OCI-LY3 (cell line): ENCODE results near the gene MYLIP.

ENCODE experiments used
- H2AFZ ChIP-seq: fragments of 200-600, 300-600 bp; shearing (Covaris generic); 2 replicates; pipeline ENCODE4 v1.6.0; 2014; ENCODE audit warnings: antibody characterized with exemption, low read depth, low read length
- H3K27ac ChIP-seq: fragments of 200-600, 300-600 bp; sonication (generic); 2 replicates; pipeline ENCODE4 v1.5.1; 2014; ENCODE audit warnings: mild to moderate bottlenecking, low read length, moderate library complexity, mixed read lengths
- H3K27me3 ChIP-seq: fragments of 200-600, 300-600 bp; sonication (generic); 2 replicates; pipeline ENCODE4 v1.6.1; 2014; ENCODE audit warnings: low read depth, low read length, mixed read lengths
- H3K36me3 ChIP-seq: fragments of 200-600, 300-600 bp; sonication (generic); replicated peaks from 2 replicates; pipeline ENCODE3; 2014; ENCODE audit warnings: low read depth, low read length, mixed read lengths
- H3K4me1 ChIP-seq: fragments of 300-600, 200-600 bp; sonication (generic); 2 replicates; pipeline ENCODE4 v1.6.1; 2014; ENCODE audit warnings: low read length, mixed read lengths
- H3K4me2 ChIP-seq: fragments of 200-600, 300-600 bp; sonication (generic); 2 replicates; pipeline ENCODE4 v1.6.1; 2014; ENCODE audit warnings: low read length, mixed read lengths
- H3K4me3 ChIP-seq: fragments of 300-600, 200-600 bp; sonication (generic); 2 replicates; pipeline ENCODE4 v1.5.1; 2014; ENCODE audit warnings: antibody characterized with exemption, mild to moderate bottlenecking, low read length, moderate library complexity
- H3K79me2 ChIP-seq: fragments of 300-600, 200-600 bp; shearing (Covaris generic); 2 replicates; pipeline ENCODE4 v1.6.1; 2014; ENCODE audit warnings: mild to moderate bottlenecking, low read length, mixed read lengths
- H3K9ac ChIP-seq: fragments of 300-600, 200-600 bp; shearing (Covaris generic); 2 replicates; pipeline ENCODE4 v1.6.0; 2014; ENCODE audit warnings: mild to moderate bottlenecking, low read length, moderate library complexity
- H3K9me3 ChIP-seq: fragments of 200-600, 300-600 bp; shearing (Covaris generic); 2 replicates; pipeline ENCODE4 v1.6.1; 2014; ENCODE audit warnings: low read length, mixed read lengths; ENCODE audit not compliant: insufficient read depth
- H4K20me1 ChIP-seq: fragments of 200-600, 300-600 bp; sonication (generic); 2 replicates; pipeline ENCODE4 v1.6.1; 2016; ENCODE audit warnings: low read length, mixed read lengths; ENCODE audit not compliant: insufficient read depth
- EZH2phosphoT487 ChIP-seq: fragments of 200-600 bp; shearing (Covaris generic); IDR thresholded peaks from 2 replicates; pipeline ENCODE4 v1.6.1; 2018; ENCODE audit warnings: antibody characterized with exemption, mixed run types, low read depth
- TF ChIP-seq, protein P1 (sequence below): fragments of 200-600, 300-600 bp; sonication (generic); IDR thresholded peaks from 2 replicates; pipeline ENCODE4 v1.5.1; 2014; ENCODE audit warnings: antibody characterized with exemption, low read length, low read depth

Gene MYLIP

DNA sequence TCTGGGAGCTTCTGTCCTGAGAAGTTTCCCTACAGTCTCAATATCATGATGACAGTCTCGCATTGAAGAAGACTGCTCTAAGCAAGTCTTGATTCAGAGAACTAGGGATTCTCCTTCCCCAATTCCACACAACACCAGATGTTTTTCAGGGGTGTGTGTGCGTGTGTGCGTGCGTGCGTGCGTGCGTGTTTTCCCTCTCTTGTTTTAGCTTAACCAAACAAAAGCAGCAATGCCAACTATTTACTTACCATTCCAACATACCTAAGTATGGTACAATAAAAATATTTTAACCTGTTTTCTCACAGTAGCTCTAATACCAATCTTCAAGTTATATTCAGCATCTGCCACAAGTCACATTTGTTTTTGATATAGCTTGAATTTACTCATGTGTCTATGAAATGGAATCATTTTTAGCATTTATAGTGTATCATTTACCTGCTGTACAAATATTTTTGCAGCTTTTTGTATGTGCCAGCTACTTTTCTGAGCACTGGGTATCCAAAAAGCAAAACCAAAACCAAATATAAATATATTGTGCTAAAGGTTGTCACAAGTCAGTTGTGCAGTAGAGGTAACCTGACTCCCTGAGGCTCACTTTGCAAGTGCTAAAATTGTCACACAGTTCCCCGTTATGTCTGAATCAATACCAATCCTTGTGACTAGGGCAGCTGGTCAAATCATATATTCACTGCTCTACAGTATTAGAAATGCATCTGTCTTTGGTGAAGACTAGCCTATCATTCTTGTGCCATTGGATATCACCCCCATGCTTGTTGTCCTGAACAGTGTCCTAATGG lies 21.7 kb upstream of the MYLIP start:
- Histone ChIP-seq H3K9ac (no peak overlapping the region), H3K27ac (no peak overlapping the region), H3K79me2 (no peaks in the 10 kb centered on the region), H3K9me3 (no peaks in the 10 kb centered on the region), H3K36me3 (no peaks in the 10 kb centered on the region), H3K4me1 (no peaks in the 10 kb centered on the region), H3K4me3 (no peak overlapping the region), H4K20me1 (no peaks in the 10 kb centered on the region), H3K27me3 (no peaks in the 10 kb centered on the region), H3K4me2 (no peak overlapping the region), H2AFZ (no peak overlapping the region)
- TF ChIP-seq EZH2phosphoT487, result no peak
- TF ChIP-seq, protein P1, sequence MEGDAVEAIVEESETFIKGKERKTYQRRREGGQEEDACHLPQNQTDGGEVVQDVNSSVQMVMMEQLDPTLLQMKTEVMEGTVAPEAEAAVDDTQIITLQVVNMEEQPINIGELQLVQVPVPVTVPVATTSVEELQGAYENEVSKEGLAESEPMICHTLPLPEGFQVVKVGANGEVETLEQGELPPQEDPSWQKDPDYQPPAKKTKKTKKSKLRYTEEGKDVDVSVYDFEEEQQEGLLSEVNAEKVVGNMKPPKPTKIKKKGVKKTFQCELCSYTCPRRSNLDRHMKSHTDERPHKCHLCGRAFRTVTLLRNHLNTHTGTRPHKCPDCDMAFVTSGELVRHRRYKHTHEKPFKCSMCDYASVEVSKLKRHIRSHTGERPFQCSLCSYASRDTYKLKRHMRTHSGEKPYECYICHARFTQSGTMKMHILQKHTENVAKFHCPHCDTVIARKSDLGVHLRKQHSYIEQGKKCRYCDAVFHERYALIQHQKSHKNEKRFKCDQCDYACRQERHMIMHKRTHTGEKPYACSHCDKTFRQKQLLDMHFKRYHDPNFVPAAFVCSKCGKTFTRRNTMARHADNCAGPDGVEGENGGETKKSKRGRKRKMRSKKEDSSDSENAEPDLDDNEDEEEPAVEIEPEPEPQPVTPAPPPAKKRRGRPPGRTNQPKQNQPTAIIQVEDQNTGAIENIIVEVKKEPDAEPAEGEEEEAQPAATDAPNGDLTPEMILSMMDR, result no peak

DNA sequence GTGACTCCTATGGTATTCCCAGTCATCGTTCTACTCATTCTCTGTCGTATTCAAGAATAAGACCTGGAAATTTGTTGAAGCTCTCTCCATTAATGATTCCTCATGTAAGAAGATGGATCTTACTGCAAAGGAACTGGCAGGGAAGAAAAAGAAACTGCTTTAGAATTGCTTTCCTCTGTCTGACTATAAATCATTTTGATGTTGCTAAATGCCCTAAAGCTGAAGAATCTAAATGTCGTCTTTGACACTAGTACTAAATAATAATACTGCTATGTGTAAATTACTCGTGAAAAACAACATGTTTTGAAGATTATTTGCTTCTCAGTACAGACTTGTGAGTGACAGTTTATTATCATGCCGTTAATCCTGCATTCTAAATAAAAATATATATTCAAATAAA lies 20.5 kb upstream of the MYLIP start:
- Histone ChIP-seq H3K4me1 (no peaks in the 10 kb centered on the region), H3K79me2 (no peaks in the 10 kb centered on the region), H3K9ac (no peak overlapping the region), H3K4me2 (no peak overlapping the region), H3K4me3 (no peak overlapping the region), H3K27ac (no peak overlapping the region), H2AFZ (no peak overlapping the region), H3K36me3 (no peaks in the 10 kb centered on the region), H4K20me1 (no peaks in the 10 kb centered on the region), H3K9me3 (no peaks in the 10 kb centered on the region), H3K27me3 (no peaks in the 10 kb centered on the region)
- TF ChIP-seq, protein P1, result no peak
- TF ChIP-seq EZH2phosphoT487, result no peak

DNA sequence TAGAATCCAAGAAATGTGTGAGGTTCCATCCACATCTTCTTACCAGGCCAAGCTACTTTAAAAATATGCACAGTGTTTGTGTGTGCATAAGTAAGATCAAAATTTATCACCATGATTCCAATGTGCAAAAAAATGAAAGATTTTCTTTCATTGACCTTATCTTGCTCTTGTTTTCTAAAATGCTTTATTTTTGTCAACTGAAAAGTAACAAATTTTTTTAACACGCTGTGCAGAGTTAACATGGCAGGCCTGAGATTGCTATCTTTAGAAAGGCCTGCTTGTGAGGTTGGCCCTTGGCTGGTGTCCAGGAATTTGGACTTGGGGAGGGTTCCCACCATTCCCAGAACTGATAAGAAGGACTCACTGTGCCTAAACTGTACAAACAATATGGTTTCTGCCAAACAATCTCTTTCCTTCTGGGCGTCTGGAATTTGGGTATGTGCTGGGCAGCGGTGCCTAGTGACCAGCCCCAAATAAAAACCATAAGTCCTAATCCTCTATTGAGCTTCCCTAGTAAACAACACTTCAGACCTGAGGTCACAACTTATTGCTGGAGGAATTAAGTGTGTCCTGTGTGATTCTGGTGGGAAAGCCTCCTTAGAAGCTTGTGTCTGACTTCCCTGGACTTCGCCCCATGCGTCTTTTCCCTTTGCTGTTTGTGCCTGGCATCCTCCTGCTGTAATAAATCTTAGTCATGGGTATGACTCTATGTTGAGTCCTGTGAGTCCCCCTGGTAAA lies 19.8 kb upstream of the MYLIP start:
- no peak overlapping the region for H3K27ac ChIP-seq
- H4K20me1 ChIP-seq, result no peaks in the 10 kb centered on the region
- no peak for TF ChIP-seq EZH2phosphoT487
- TF ChIP-seq, protein P1, result no peak
- H3K9me3 ChIP-seq, result no peaks in the 10 kb centered on the region
- no peaks in the 10 kb centered on the region for H3K27me3 ChIP-seq
- H3K79me2 ChIP-seq, result no peaks in the 10 kb centered on the region
- no peak overlapping the region for H3K4me3 ChIP-seq
- H3K36me3 ChIP-seq, result no peaks in the 10 kb centered on the region
- H3K4me1 ChIP-seq, result no peaks in the 10 kb centered on the region
- no peak overlapping the region for H3K4me2 ChIP-seq
- no peak overlapping the region for H3K9ac ChIP-seq
- H2AFZ ChIP-seq, result no peak overlapping the region

DNA sequence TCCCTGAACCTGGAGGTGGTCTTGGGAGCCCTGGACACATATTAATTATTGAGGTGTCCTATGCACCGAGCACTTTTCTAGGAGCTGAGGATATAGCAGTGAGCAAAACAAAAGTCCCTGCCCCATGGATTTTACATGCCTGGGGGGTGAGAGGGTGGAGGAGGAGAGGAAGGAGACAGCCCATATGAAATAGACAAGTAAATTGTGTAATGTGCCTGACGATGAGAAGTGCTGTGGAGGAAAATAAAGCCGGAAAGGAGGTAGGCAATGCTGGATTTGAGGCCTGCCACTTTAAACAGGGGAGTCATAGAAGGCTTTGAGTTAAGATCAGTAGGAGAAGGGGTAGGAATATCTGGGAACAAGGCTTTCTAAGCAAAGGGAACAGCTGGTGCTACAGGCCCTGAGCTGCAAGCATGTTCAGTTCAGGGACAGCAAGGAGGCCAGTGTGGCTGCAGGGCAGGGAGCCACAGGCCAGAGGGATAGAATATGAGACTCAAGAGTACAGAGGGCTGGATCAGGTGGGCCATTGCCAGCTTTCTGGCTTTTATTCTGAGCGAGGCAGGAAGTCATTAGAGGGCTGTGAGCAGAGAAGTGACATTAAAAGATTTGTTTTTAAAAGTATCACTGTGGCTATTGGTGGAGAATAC lies 19.1 kb upstream of the MYLIP start:
- H3K9ac ChIP-seq, result no peak overlapping the region
- TF ChIP-seq, protein P1, result no peak
- no peak for TF ChIP-seq EZH2phosphoT487

More for the DNA sequence above, 19.1 kb upstream of the MYLIP start:
- Histone ChIP-seq H3K27ac (no peak overlapping the region), H2AFZ (no peak overlapping the region), H3K4me2 (no peak overlapping the region), H3K9me3 (no peaks in the 10 kb centered on the region), H3K4me3 (no peak overlapping the region), H3K79me2 (no peaks in the 10 kb centered on the region), H3K36me3 (no peaks in the 10 kb centered on the region), H3K27me3 (no peaks in the 10 kb centered on the region), H4K20me1 (no peaks in the 10 kb centered on the region), H3K4me1 (peaks cover 3% of the 10 kb centered on the region; the same call in 1 of the 2 replicates)
